Breast epithelium (tissue), 3 donors: Measurements from ENCODE around the gene DMBT1.

ENCODE experiments used
- POLR2A ChIP-seq: fragments of 450-650 bp; IDR thresholded peaks from one replicate; pipeline ENCODE4 v1.6.1; 2016; ENCODE audit warnings: antibody characterized with exemption, mild to moderate bottlenecking, moderate library complexity
- POLR2AphosphoS5 ChIP-seq, 3 donors: sonication (generic); formaldehyde crosslinking; IDR thresholded peaks; one replicate each; pipeline ENCODE4 v1.6.1; 2017; ENCODE audit warnings: antibody characterized with exemption in 3 of 3

GRCh38 chr10:122532601-122533296, 27.8 kb upstream of the DMBT1 start:
- TF ChIP-seq POLR2A (no peak), POLR2AphosphoS5 (IDR thresholded peaks at IDR 0.05) (no peak)
